NCI-H1930 (cell line): ENCODE data around the gene DMXL1.

Experiments
- DNase-seq, 2 experiments: peaks; one replicate each; lab custom pipeline; 2025; lab: John Stamatoyannopoulos, UW

DMXL1 gene

GRCh38 chr5:119270960-119271757 is 200.3 kb downstream of the DMXL1 start:
- no peak for DNase-seq

GRCh38 chr5:119271758-119272730 is 201.2 kb downstream of the DMXL1 start:
- no peak for DNase-seq

GRCh38 chr5:119273391-119273839 is 202.5 kb downstream of the DMXL1 start:
- DNase-seq, result no peak

GRCh38 chr5:119274030-119274766 is 203.3 kb downstream of the DMXL1 start:
- DNase-seq, result no peak

- no peak for DNase-seq
Measured at GRCh38 chr5:119274767-119275130, 203.9 kb downstream of the DMXL1 start.

GRCh38 chr5:119275146-119275545 is 204.3 kb downstream of the DMXL1 start:
- DNase-seq, result no peak

- no peak for DNase-seq
Measured at GRCh38 chr5:119275601-119276173, 204.8 kb downstream of the DMXL1 start.

GRCh38 chr5:119276978-119277377 is 206.1 kb downstream of the DMXL1 start:
- DNase-seq, result no peak

- DNase-seq, result no peak
Measured at GRCh38 chr5:119279093-119279492, 208.2 kb downstream of the DMXL1 start.

GRCh38 chr5:119280380-119280779 is 209.5 kb downstream of the DMXL1 start:
- DNase-seq, result no peak

- DNase-seq, result no peak
Measured at GRCh38 chr5:119282628-119283027, 211.7 kb downstream of the DMXL1 start.

- no peak for DNase-seq
Measured at GRCh38 chr5:119284031-119284430, 213.1 kb downstream of the DMXL1 start.

GRCh38 chr5:119285070-119285916 is 214.4 kb downstream of the DMXL1 start:
- DNase-seq, result no peak

- no peak for DNase-seq
Measured at GRCh38 chr5:119286511-119287488, 215.9 kb downstream of the DMXL1 start.

- DNase-seq, result no peak
Measured at GRCh38 chr5:119287547-119288111, 216.7 kb downstream of the DMXL1 start.

- DNase-seq, result no peak
Measured at GRCh38 chr5:119288379-119289033, 217.6 kb downstream of the DMXL1 start.

- no peak for DNase-seq
Measured at GRCh38 chr5:119289438-119290044, 218.7 kb downstream of the DMXL1 start.

GRCh38 chr5:119290161-119290569 is 219.3 kb downstream of the DMXL1 start:
- no peak for DNase-seq
